Fibroblast of mammary gland (primary cell): ENCODE results near the gene CNTN2.

Experiments
- DNase-seq: peaks from one replicate; pipeline ENCODE4 v3.0.0-alpha.2; 2010; ENCODE audit warnings: low read depth
- H3K4me3 ChIP-seq: 2 replicates; pipeline ENCODE4 v1.5.1; 2011; ENCODE audit warnings: low read depth, mild to moderate bottlenecking, low read length, moderate library complexity; ENCODE audit not compliant: control insufficient read depth
- TF ChIP-seq, protein P1 (sequence below): conservative IDR thresholded peaks from 2 replicates; pipeline ENCODE4 v1.5.1; 2011; ENCODE audit warnings: low read depth, low read length, inconsistent platforms; ENCODE audit not compliant: control insufficient read depth, insufficient read depth

The CNTN2 gene

DNA sequence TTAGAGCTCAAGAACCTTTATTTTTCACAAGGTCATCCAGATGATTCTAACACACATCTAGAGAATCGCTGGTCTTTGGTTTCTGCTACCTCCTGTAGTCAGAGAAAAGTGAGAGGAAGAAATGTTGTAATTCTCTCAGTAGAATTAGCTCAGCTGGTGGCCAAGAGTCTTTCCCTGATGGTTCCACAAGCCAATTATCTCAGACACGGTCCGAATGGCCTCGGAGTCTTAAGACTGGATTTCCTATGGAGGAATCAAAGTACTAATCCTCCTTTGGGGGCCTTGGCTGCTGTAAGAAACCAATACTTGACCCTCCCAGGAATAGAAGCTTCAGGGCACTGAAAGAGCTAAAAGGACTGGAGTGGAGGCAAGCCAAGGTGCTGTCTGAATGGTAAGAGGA, 39.4 kb downstream of the CNTN2 start:
- no peak overlapping the region for H3K4me3 ChIP-seq
- TF ChIP-seq, protein P1, sequence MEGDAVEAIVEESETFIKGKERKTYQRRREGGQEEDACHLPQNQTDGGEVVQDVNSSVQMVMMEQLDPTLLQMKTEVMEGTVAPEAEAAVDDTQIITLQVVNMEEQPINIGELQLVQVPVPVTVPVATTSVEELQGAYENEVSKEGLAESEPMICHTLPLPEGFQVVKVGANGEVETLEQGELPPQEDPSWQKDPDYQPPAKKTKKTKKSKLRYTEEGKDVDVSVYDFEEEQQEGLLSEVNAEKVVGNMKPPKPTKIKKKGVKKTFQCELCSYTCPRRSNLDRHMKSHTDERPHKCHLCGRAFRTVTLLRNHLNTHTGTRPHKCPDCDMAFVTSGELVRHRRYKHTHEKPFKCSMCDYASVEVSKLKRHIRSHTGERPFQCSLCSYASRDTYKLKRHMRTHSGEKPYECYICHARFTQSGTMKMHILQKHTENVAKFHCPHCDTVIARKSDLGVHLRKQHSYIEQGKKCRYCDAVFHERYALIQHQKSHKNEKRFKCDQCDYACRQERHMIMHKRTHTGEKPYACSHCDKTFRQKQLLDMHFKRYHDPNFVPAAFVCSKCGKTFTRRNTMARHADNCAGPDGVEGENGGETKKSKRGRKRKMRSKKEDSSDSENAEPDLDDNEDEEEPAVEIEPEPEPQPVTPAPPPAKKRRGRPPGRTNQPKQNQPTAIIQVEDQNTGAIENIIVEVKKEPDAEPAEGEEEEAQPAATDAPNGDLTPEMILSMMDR: no peak
- DNase-seq: no peak

DNA sequence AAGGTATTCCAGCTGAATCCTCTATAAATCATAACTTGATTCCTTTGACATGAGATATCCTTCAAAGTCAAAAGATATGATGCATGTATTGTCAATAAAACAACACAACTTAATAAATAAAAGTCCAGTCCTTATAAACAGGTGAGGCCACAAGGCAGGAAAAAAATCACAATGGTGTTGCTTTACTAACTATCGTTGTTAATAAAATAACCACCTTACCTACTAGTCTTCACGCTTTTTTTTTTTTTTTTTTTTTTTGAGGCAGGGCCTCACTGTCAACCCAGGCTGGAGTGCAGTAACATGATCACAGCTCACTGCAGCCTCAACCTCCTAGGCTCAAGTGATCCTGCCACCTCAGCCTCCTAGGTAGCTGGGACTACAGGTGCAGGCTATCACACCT, 41.3 kb downstream of the CNTN2 start, which contains the start of gene TMEM81:
TMEM81 (minus strand) TSS at position 101 of the 400 bp plus-strand sequence. CDS start 140 bp downstream, outside the sequence.
- DNase-seq: no peak
- no peak within 1 kb of the TSS for H3K4me3 ChIP-seq
- TF ChIP-seq, protein P1: no peak

DNA sequence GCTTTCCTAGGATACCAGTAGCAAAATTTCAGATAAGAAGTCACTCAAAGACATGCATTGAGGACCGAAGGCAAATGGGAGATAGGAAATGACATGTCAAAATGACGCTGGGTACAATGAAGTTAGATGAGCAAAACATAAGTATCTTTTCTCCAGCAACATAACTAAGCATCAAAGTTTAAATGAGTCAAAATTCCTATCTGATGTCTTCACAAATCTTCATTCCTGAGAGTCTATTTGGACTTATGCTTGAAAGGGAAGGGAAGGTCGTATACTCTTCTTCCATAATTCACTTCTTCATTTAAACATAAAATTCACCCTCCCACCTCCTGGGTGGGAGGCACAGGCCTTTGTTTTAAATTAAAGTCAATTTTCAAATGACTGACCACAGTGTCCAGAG, 45.3 kb downstream of the CNTN2 start:
- TF ChIP-seq, protein P1: no peak
- no peak for DNase-seq
- no peak overlapping the region for H3K4me3 ChIP-seq

DNA sequence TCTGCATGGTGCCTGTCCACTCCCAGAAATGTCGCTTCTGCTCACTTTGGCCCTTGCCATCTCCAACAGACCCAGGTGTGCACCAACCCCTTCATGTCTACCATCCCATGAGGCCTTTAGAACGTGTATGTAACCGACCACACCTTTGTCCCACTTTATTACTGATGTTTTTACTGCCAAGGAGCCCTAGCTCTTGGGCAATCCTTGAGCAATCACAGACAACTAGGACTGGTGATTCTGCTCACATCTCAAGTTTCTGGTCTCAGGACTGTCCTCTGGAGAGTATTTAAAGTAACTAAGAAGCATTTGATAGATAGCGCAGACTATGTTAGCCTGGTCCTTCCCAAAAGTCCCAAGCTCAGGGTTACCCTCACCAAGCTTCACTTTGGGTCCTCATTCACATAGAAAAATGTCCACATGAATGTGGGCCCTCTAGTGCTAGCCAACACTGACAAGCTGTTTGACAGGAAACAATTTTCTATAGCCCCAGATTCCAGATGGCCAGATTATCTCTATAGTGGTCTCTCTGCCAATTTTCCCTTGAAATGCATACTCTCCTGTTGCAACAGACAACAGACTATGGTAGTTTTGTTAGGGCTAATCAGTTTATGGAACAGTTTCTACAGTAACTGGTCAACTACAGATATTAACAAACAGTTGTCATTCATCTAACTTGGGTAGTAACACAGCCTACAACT, 48.2 kb downstream of the CNTN2 start:
- DNase-seq: peak; percentile 77
- TF ChIP-seq, protein P1: no peak
- H3K4me3 ChIP-seq: no peak overlapping the region

DNA sequence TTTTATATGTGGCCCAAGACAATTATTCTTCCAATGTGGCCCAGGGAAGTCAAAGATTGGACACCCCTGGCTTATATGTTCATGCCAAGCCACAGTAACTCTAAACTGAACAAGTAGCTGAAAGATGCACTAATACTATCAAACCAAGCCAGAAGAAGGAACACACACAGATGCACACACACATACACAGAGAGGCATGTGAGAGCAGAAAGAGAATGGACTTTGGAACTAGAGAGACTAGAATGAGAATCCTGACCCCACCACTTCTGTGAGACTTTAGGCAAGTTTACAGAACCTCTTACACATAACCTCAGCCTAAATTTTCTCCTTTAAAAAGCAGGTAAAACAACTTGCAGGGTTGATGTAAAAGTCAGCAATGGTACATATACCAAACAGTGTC, 52.4 kb downstream of the CNTN2 start:
- DNase-seq: no peak
- no peak overlapping the region for H3K4me3 ChIP-seq
- TF ChIP-seq, protein P1: no peak

DNA sequence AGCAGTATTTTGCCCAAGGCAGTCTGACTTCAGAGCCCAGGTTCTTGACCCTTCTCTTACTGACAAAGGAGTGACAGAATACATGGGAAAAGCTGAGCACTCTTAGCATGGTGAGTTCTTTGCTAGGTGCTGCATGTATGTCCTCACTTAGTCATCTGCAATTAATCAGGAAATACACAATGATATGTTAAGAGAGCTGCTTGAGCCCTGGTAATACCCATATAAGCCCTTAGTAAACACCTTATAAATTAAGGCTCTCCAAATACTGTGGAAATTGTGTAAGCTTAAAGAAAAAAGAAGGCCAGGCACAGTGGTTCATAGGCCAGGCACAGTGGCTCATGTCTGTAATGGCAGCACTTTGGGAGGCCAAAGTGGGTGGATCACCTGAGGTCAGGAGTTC, 55.2 kb downstream of the CNTN2 start:
- no peak for DNase-seq
- H3K4me3 ChIP-seq: no peak overlapping the region
- TF ChIP-seq, protein P1: no peak
